ENCODE measurements around the gene STAU1.
"Not testable (repeated sequence)": the region's sequence is repeated elsewhere in the genome, so short reads cannot be mapped to it uniquely, and the experiment has no call there.

The STAU1 gene

GRCh38 chr20:49112596-49113274 is 75.4 kb downstream of the STAU1 start:
- DNase-seq: no peak

GRCh38 chr20:49110767-49111694 is 77.1 kb downstream of the STAU1 start:
- no peak for DNase-seq

DNA sequence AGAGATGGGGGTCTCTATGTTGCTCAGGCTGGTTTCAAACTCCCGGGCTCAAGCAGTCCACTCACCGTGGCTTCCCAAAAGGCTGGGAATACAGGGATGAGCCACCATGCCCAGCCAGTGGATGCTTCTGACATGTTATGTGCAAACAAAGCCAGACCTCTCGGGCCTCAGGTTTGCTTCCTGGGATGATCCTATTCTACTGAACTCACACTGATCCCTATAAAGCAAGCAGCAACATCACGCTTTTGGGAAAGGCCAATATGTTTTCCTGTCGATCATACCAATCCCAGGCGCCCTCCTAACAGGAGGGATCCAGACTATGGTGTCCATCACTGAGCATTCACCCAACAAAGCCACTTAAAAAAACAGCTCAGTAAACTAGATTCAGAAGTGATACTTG is 81.8 kb downstream of the STAU1 start:
- DNase-seq: no peak

DNA sequence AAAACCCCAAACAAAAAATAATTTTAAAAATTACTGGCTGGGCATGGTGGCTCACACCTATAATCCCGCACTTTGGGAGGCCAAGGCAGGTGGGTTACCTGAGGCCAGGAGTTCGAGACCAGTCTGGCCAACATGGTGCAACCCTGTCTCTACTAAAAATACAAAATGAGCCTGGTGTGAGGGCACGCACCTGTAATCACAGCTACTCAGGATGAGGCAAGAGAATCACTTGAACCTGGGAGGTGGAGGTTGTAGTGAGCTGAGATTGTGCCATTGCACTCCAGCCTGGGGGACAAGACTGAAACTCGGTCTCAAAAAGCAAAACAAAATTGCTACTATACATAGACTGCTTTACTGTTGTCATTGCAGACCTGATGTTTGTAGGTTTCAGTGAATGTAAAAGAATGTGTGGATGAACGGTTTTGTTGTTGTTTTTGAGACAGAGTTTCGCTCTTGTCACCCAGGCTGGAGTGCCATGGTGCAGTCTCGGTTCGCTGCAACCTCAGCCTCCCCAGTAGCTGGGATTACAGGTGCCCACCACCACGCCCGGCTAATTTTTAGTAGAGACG is 83.1 kb downstream of the STAU1 start:
- DNase-seq: not testable (repeated sequence)

GRCh38 chr20:49104365-49104648 is 83.8 kb downstream of the STAU1 start:
- DNase-seq: no peak

DNA sequence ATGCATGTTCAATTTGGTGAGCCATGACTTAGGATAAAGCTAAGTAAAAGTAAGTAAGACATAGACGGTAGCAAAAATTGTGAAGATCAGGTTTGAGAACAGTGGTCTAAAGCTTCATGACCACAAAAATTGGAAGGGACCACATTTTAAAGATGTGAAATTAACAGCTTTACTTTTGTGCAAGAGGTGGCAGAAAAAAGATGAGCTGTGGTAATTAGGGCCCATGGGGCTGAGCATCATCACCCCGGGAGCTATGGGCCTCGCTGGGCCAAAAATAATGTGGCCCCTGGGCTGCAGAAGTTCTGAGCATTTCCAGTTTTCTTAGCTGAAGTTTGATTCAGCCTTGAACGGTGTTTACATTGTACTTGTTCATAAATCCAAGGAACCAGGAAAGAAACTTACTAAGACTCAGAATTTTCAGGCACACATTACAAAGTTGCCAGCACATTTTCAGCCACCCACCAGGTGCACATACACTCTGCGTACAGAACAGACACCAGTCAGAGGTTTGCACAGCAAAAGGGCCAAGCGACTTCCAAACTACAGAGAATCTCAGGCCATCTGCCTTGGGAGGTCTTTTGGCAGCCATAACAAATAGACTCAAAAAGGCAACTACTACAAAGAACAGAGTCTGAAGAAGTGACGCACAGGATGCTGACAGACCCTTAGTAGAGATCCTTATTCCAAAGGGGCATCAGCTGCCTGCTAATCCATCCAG is 84.3 kb downstream of the STAU1 start:
- no peak for DNase-seq

- no peak for DNase-seq
Observed at GRCh38 chr20:49103019-49103418, 85.1 kb downstream of the STAU1 start.

DNA sequence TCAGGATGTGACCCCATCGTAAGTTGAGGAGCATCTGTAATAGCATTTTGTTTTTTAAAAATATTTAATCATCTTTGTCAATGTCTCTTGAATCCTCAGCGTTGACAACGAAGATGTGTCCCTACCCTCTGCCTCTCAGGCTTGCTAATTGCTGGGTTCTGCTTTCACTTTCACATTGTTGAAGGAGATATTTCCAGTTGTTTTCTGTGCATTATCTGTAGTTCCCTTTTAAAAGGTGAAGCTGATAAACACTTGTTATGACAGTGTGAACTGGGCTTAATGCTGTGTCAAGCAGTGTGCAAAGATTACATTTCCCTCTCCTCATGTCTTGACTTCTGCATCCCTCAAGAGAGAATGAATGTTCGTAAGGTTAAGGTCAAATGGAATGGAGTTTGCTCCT is 87.2 kb downstream of the STAU1 start:
- DNase-seq: no peak

DNA sequence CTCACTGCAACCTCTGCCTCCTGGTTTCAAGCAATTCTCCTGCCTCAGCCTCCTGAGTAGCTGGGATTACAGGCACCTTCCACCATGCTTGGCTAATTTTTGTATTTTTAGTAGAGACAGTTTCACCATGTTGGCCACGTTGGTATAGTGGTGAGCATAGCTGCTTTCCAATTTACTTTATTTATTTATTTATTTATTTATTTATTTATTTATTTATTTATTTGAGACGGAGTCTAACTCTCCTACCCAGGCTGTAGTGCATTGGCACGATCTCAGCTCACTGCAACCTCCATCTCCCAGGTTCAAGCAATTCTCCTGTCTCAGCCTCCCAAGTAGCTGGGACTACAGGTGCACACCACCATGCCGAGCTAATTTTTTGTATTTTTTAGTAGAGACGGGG is 87.8 kb downstream of the STAU1 start:
- not testable (repeated sequence) for DNase-seq

DNA sequence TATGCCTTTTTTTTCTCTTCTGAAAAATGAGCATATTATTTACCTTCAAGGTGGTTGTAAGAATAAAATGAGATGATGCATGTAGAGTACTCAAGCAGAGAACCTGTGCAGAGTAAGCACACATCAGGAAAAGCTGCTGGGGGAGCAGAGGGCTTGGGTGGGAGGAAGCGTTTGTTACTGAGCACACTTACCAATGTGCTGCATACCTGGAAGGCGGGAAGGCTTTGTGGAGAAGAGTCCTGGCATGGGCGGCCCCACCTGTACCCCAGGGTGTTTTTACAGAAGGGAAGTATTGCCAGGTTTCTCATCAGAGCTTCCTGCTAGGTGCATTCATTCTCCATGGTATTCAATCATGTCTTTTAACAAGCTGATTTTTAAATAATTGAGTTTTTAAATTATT is 89.1 kb downstream of the STAU1 start:
- DNase-seq: no peak

- no peak for DNase-seq
Observed at GRCh38 chr20:49098136-49098535, 90.0 kb downstream of the STAU1 start.

GRCh38 chr20:49097159-49097558 is 91.0 kb downstream of the STAU1 start:
- DNase-seq: no peak

- no peak for DNase-seq
Observed at GRCh38 chr20:49096203-49096730, 91.9 kb downstream of the STAU1 start.

DNA sequence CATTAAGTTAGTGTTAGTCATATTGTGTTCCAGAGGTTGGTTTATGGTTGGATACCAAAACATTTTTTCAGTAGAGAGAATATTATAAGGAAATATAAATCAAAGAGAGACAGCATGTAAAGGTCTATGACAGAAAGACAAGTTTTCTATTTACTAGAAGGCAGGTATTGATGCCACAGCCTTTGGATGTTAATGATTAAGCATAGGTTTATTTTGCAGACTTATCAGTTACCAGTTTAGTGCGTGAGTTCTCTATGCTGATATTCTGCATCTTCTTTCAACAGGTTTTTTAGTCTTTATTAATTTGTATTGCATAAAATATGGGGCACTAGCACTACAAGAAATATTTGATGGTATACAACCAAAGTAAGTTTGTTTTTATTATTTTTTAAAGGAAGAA is 96.4 kb downstream of the STAU1 start:
- DNase-seq: no peak

GRCh38 chr20:49091104-49091503 is 97.0 kb downstream of the STAU1 start:
- DNase-seq: no peak

GRCh38 chr20:49082295-49082694 is 105.8 kb downstream of the STAU1 start:
- DNase-seq: not testable (repeated sequence)

- DNase-seq: no peak
Observed at GRCh38 chr20:49078310-49078709, 109.8 kb downstream of the STAU1 start.

DNA sequence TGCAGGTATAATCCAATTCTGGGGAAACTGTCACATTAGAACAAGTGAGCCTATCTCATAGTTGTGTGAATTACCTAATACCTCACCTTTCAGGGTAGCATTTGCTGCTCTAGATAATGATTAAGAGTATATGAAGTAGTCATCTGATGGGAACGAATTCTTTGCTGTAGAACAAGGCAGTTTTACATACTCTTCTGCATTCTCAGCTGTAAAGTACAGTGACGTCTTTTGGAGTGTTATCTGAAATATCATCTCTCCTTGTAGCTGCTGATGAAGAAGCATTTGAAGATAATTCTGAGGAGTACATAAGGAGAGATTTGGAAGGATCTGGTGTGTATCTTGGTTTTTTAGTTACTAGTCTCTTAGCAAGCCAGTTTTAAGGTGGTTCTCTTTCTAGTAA is 113.6 kb downstream of the STAU1 start:
- DNase-seq: no peak

All from amniotic stem cell (primary cell).